ENCODE data around the gene NFYC.

The NFYC gene

DNA sequence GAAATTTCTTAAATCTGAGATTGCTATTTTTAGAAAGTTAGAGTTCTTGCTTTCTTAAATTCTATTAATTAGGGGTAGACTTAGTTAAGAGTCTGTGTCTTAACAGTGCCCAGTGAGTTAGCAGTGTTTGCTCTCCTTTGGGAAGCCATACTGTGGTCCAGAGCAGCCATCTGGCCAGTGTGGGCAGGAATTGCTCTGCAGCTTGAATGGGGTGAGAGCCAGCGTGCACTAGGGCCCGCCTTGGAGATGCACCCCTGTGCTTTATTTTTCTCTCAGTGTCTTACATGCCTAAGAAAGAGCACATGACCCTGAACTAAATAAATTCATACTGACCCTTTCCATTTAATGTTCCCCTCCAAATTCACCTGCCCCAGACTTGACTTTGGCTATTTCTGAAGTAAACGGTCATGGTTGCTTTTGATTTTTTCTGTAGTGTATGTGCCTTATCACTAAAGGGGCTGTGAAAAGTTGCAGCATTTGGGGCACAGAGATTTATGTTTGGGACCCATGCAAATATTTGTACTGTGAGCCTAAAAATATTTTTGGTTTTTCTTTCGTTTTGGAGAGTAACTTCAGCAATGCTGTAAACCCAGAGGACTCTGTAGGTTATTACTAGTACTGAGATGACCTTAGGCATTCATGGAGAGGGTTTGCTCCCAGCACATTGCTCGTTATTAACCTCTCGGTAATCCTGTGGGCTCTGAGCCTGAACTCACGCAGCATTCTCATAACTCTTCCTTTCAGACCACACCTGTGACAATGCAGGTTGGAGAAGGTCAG lies 70.8 kb downstream of the NFYC start:
- DNase-seq, result no peak

DNA sequence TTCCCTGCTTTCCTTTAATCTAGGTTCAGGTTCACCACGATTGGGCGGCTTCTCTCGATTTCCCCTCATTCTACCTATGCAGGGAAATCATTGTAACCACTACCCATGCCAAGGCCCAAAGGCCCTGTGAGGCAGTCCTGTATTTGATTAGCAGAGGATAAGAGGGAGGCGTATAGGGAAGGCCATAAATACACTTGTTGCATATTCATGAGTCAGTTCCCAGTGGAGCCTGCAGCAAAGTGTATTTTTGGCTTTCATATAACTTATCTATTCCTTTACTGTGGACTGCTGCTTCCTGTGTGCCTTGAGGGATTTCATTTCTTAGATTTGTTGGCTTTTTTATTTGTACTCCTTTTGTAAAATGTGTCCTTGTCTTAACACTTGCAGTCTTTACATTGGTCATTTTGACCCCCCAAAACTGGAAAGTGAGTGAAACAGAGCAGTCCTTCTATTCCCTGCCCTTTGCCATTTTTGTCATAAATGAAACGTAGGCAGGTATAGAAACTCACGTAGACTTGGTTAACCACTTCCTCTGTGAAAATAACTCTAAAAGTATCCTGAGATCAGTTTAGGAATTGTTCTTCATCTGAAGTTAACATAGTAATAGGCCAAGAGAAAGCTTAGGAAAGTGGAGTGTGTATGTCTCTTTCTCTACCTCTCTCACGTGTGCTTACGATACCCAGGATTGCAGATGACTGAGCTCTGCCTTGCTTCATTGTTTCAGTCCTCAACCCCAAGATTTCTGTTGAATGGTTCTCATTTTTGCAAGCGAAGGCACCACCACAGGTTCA lies 72.4 kb downstream of the NFYC start:
- DNase-seq, result peak in 1 of 2 experiments; percentile 10

DNA sequence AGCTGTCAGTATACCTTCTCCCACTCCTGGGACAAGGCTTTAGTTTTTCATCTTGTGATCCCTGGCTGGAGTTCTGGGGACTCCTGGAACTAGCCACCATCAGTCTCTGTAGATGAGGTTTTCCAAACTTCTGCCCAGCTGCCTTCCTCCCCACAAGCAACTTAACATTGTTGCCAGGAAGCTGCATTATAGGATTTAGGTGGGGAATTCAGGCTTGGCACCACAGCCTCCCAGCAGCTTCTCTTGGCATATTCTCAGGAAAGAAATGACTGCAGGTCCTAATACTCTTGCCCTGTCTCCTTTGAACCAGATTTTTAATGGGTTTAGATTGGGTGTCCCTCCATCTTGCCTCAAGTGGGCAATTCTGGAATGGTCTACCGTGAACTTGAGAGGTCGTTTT lies 73.5 kb downstream of the NFYC start:
- no peak for DNase-seq

DNA sequence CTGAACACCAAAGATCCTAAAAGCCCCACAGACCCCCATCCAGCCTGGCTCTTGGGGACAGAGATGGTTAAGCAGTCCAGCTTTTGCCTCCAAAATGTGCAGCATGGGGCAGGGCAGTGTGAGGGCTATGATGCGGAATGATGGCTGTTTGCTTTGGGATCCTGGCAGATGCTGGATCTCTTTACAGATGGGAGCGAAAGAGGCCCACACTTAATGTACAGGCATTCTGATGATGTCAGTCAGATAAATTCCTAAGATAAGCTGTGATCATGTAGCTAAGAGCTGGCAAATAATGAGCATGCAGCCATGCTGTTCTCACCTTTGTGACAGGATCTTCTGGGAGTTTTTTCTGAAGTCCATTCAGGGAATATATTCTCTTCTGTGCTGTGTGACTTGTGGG lies 74.5 kb downstream of the NFYC start:
- no peak for DNase-seq

DNA sequence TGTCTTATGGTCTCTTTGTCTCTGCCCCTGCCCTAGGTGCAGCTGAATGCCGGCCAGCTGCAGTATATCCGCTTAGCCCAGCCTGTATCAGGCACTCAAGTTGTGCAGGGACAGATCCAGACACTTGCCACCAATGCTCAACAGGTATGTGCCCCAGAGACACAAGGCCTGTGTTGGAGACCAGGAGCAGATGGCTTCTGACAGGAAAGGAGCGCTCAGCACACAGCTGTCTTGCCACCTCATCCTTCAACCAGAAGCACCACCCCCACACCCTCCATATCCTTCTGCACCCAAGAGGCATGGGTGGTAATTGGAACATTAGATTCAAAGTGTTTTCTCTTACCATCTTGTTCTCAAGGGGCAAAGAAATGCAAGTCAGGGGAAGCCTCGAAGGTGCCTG lies 75.1 kb downstream of the NFYC start:
- no peak for DNase-seq

DNA sequence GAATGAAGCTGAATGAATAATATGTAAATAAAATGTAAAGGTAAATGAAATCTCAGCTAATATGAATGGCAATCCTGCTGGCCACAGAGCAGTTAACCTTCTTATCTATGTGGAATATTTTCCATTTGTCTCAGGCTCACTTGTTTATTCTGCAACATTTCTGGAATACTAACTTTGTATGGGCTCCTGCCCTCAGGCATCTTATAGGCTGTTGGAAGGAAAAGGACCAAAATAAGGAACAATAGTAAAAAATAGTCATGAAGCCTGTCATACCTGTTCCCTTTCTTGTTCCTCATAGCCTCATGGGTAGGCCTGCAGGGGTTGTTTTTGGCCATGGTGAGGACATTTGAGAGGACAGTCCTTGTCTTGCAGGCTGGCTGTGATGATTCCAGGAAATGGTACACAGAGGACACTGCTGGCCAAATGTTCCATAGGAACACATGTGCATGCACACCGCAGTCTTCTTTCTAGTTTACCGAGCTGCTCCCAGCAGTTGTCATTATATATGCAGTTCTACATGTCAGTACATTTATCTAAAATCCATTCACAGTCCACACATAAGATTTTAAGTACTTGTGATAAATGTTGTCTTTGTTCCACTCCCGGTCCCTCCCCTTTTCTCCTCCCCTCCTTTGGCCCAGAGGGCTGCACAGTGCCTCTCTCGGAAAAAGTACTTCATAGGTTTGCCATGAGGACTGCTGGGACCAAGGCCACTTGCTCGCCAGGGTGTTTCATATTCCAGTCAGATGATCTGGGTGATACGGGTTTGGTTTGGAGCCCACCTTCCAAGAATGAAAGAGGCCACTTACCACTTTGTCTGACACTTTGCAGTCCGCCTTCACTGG lies 76.9 kb downstream of the NFYC start:
- no peak for DNase-seq

DNA sequence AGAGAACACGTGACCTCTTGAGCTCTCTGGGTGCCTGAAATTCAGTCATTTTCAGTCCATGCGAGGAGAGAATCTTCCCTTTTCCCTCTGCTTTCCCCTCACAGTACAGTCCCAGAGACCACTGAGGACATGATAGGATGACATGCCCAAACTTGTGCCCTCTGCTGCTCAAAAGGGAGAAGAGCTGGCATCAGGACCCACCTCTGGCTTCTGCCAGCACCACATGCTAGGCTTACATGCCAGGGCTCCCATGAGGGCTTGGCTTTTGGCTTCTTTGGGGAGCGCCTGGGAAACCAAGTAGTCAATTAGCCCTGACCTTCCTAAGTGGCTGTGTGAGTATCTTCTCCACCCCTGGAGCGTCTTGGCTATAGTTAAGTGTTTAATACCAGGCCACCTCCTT lies 78.3 kb downstream of the NFYC start:
- no peak for DNase-seq

DNA sequence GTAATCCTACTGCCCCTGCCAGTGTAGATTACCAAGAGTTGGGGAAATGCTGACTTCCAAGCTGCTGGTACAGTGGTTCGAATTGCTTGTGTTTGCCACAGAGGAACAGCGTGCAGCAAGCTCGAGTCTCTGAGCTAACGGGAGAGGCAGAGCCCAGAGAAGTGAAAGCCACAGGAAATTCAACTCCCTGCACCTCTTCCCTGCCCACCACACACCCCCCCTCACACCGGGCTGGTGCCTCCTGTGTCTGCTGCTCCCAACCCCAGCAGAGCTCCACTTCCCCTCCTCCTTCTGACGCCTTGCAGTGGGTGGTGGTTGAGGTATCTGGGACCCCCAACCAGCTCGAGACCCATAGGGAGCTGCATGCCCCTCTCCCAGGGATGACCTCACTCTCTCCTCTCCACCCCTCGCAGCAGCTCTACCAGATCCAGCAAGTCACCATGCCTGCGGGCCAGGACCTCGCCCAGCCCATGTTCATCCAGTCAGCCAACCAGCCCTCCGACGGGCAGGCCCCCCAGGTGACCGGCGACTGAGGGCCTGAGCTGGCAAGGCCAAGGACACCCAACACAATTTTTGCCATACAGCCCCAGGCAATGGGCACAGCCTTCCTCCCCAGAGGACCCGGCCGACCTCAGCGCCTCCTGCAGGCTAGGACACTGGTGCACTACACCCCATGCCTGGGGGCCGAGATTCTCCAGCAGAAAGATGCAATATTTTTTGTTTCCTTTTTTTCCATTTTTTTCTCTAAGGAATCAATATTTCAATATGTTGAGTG lies 79.0 kb downstream of the NFYC start:
- DNase-seq, result no peak

DNA sequence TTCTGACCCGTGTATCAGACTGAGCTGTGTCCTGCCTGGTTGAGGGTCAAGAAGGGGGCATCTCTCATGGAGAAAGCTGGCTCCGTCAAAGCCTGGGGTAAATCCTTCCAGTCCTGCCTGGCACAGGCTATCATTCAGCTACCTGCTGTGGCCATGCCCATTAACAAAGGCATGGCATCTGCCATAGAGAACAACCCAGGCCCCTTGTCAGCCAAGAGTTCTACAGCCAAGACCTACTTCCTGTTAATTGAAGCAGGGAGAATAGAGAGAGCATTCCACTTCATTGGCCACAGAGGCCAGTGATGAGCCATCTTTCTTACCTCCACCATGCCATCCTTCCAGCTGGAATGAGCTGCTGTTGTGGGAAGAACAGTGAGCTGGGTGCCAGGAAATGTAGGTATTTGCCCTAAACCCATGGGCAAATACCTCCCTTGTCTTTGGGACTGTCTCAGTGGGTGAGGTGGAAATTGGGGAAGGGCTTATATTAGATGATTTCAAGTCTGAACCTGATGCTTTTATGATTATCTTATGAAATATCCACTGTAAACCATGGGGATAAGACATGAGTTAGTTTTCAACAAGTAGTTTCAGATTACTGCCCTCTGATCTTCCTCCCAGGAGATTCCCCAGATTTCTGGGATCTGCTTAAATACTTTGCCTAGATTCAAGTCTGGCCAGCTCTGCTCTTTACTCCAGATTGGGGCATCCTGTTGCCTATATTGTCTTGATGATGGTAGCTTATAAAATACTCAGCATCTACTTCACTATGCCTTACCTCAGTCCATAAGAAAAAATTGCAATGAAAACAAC lies 80.8 kb downstream of the NFYC start:
- DNase-seq, result no peak

DNA sequence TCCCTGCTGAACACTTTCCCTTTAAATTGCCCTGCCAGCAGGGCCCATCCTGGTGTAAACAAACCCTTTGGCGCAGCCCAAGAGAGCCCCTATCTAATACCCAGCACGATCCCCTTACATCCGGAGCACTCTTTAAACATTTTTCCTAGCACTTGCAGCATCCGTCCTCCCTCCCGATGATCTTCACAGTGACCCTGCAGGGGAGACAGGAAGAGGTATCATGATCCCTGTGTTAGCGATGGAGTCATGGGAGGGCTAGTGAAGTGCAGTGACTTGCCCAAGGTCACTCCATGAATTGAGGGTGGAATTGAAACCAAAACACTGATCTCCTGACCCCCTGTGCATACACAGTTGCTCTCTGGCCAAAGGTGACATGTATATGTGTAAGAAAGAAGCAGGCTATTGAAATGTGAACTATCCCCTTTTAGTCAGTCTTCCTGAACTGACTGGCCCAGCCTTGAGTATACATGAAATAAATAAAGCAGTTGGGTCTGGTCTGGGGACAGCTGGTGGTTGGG lies 82.3 kb downstream of the NFYC start:
- DNase-seq, result no peak

DNA sequence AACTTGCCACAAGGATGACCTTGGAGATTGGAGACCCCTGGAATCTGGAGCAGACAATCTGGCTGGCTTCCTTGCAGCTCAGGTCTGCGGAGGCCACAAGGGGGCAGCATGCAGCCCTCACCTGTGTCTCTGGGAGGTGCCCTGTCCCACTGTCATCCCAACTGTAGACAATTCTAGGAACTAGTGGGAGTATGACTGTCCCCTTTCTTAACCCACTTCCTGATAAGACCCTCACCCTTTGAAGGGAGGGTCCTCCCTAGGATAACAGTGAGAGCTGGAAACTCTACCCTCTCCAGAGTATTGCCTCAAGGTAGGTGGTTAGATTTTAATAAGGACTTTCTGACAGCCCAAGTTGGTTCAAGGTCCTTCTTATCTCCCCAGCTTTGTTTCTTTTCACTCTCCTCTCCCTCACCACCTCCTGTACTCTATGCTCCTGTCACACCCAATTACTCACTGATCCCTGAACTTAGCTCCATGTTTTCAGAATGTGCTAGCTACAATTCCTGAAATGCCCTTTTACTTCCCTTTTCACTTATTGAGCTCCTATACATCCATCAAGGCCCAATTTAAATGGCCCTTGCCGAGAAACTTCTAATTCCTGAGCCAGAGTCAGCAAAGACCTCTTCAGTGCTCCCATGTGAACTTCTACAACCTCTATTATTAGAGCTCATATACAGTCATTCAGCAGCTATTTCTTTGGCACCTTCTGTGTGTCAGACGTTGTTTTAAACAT lies 82.9 kb downstream of the NFYC start:
- DNase-seq, result peak in 1 of 2 experiments; percentile 86

DNA sequence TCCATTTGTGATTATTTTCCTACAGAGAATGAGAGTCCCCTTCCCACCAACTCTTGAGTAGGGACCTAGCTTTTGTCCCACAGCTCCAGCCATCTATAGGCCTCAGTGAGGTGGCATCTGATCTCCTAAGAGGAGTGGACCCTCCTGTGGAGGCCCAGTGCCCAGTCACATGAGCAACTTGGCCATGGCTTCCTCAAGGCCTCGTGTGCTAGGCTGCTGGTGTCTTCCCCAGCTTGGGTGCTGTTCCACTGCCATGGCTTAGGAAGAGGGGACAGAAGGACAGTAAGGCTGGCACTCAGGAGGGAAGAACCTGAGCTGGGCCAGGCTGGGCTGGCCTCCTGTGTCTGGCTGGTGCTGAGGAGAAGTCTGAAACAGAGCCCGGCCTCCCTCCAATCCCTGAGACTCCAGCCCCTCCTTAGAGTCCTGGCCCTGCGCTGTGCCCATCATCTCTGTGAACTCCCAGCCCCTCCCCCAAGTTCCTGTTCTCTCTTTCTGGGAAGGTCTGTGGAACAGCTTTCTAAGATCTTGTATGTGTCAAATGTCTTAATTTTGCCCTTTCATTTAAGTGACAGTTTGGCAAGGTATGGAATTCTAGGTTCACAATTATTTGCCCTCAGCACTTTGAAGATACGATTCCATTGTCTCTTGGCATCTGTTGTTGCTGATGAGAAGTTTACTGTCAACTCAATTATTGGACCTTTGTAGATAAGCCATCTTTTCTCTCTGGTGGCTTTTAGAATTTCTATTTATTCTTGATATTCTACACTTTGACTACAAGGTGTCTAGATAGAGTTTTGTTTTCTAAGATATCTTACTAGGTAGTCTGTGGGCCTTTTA lies 85.0 kb downstream of the NFYC start:
- DNase-seq, result no peak

DNA sequence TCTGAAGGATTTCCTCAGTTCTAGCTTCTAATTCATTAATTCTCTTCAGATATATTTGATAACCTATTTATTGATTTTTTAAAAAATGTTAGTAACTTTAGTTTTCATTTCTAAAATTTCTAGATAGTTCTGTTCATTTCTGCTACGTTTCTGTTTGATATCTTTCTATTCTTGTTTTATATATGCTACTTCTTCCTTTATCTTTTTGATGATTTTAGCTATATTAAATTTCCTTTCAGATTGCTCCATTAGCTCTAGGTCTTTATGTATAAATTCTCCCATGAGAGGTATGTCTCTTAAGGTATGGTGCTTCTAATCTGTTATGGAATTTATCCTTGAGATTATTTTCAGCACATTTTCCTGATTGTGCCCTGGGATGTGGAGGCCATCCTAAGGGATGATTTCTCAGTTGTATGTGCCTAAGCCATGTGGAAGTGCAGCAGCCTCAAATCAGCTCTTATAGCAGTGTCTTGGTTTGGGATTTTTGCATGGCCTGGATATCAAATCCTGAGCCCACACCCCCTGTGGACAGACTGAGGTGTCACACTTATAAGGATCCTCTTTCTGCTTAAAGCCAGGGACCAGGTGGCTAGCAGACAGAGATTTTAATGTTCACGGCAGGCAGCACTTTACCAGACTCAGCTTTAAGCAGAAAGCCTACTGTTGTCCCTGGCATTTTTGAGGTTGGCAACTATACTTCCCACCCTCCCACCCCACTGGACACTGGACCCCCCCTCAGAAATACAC lies 85.9 kb downstream of the NFYC start:
- no peak for DNase-seq

DNA sequence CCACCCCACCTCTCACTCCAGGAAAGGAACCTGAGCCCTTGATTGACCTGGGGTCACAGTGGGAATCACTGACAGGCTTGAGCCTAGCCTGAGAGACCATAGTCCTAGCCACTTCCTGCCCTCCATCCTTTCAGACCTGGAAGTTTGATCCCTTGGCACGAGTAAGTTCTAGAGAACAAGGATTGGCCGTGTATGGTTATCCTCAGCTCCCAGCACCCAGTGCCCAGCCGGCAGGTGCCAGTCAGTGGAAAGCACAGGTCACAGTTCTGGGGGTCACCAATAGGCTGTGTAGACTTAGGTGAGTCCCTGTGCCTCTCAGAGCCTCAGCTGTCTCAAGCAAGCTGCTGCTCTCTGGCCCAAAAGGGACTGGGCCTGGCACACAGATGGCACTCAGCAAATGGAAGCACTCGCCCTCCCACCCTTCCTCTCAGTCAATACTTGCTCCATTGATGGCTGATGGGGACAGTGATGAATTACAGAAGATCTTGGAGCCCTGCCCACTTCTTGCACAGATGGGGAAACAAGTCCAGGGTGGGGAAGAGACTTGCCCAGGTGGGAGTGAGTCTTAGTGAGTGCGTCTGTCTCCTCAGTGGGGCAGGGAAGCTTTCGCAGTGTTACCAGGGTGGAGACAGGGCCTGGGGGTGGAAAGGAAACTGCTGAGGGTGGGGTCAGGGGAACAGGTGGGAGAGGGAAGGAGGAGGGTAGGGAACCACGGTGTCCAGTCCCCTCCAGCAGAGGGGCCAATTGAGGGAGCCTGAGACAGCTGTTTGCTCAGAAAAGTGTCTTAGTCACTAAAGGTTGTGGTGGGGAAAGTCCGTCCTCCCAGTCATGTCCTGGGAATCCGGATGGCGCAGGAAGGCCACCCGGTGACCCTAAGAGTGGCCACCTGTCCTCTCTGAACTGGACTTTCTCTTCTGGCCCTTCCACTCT lies 89.4 kb downstream of the NFYC start:
- no peak for DNase-seq

DNA sequence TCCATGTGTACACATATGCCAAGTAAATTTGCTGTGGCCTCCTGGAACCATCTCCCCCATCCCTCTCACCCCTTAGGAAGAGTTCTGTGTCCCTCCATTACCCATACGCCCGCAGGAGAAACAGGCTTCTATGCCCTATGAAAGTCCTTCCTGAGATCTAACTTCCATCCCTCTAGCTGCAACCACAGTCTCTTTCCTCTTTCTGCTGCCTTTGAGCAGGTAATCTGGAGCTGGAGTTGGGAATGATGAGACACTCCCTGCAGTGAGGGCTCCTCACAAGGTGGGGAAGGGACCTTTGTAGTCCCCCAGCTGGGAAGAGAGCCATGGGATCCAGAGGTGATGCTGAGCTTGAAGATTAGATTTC lies 90.1 kb downstream of the NFYC start:
- DNase-seq, result no peak

DNA sequence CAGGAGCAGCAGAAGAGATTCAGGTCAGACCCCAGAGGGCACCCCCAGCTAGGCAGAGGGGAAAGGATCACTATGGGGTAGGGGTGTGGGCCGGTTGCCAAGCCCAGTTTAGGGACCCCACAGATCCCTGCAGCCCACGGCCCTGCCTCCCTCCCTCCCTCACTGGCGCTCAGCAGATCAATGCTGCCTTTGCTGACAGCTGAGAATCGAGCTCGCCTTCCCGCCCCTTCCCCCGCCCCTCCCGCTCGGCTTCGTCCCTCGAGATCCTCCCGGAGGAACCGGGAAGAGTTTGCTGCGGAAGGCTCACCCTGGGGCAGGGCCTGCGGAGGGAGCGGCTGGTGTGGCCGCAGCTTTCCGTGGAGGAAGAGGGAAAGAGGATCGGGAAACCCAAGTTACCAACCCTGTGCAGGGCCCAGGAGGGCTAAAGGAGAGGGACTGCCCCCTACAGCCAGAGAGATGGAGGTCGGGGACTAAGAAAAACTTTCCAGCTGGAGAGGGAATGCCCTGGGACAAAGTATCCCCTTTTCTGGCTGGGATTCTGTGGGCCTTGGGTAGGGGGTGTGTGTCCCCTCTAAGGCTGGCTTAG lies 91.0 kb downstream of the NFYC start:
- DNase-seq, result peak; percentile 17 to 86

All from NCI-H526 (cell line).